HG03520 (cell line): ENCODE results near the gene FGD4.
A peak's percentile ranks its signal among the peaks of the same experiment; 100 is the strongest.

Source experiments
- ATAC-seq: cut with Tn5 transposase; IDR thresholded peaks from one replicate; pipeline ENCODE4 v1.9.1; 2021; ENCODE audit warnings: mild to moderate bottlenecking, moderate library complexity; ENCODE audit not compliant: unreplicated experiment

Gene FGD4

DNA sequence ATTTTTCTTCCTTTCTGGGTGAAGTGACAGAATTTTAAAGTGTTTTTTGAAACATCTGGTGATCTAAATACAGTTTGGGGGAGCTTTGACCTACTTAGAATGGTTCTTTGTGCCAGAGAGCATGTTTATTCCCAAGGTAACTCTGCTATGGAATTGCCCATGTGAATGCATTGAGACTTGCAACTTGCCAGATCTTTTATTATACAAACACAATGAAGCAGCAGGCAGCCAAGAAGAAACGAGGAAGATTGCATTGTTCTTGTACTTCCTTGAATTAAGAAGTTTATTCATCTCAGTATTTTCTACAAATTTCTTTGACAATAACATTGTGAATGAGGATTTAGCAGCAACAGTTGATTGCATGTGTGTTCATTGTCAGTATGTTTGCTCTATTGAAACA, 55.5 kb downstream of the FGD4 start:
- no peak for ATAC-seq

DNA sequence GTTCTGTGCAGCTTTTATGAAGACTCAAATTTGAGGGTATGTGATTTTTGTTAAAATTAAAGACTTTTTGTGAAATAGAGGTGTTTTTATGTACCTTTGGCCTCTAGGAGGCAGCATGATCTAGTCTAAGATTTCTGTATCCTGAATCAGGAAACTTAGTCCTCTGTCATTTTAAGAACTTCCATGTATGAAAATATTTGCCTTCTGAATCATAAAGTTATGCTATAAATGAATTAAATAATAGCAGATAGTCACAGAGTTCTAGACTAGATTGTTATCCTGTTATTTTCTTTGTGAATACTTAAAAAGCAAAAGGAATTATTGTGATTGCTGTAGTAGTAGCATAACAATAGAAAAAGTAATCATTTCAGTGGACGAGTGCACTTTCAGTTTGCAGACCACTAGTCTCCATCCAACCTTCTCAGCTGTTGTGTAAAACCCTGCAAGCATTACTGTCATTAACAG, 56.3 kb downstream of the FGD4 start:
- ATAC-seq: no peak

DNA sequence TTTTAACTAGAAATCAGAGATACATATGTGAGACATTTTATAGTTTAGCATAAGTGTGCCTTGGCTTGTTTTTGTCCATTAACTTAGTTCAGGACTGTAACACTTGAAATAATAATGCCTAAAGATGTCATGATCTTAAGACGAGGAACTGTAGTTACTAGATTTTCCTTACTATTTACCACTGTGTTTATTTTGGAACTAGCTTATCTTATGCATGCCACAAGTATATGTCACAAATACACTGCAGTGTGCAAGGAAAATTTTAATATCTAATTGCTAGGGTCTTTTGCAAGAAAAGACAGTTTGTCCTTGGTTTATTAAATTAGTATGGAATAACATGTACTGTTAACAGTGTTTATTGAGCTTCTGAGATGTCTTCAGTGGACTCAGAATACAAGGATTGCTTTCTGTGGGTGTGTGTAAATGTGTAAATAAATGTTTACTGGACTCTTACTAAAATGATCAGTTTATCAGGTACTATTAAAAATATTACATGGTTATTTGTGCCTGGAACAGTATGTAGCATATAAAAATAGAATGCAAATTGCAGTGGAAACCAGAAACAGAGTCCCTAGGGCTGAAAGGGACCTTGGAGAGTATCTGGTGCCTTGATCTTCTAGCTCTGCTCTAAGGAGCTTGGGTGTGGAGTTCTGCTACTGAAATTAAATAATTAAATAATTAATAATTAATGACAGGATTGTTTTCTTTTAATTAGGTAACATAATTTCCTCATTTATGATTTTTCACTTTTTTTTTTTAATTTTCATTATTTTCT, 58.1 kb downstream of the FGD4 start:
- no peak for ATAC-seq

DNA sequence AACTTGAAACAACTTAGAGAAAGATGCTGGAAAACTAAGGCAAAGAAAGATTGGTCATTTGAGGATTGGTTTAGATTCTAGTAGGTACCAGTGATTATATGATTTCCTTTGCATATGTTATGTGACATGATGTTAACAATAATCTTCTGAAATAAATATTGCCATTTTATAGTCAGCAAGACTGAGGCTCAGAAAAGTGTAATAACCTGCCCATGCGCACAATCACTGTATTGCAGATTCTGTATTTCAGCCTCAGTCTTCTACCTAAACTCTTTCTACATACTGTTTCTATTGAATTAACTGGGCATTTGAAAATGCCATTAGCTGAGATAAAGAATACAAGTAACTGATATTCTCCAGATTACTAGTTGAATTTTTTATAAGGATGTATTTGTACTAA, 61.3 kb downstream of the FGD4 start:
- ATAC-seq: no peak

DNA sequence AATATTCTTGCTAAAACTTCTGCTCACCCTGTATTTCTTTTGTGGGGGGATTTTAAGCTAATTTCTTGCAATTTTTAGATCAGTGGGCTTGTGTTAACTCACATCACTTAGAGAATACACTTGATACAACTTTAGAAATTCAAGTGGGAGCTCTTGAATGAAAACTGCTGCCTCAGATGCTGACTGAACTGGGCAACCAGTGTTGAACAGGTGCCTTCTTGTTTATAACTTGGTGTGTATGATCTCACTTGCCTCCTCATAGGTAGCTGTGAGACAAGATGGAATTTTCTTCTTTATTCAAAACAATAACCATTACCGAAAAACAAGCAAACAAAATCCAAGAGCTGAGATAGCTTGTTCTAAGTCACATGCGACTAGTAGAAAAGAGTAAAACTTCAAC, 63.5 kb downstream of the FGD4 start:
- no peak for ATAC-seq

DNA sequence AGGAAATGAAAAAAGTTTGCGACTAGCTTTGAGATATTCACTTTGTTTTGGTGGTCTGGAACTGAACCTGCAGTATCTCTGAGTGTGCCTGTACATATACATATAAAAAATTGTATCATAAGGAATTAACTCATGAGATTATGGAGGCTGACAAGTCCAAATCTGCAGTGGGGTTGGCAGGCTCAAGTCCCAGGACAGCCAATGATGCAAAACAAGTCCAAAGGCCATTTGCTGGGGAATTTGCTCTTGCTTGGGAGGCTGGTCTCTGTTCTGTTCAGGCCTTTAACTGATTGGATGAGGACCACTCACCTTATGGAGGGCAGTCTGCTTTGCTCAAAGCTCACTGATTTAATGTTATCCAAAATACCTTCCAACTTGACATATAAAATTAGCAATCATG, 66.8 kb downstream of the FGD4 start:
- ATAC-seq: no peak

DNA sequence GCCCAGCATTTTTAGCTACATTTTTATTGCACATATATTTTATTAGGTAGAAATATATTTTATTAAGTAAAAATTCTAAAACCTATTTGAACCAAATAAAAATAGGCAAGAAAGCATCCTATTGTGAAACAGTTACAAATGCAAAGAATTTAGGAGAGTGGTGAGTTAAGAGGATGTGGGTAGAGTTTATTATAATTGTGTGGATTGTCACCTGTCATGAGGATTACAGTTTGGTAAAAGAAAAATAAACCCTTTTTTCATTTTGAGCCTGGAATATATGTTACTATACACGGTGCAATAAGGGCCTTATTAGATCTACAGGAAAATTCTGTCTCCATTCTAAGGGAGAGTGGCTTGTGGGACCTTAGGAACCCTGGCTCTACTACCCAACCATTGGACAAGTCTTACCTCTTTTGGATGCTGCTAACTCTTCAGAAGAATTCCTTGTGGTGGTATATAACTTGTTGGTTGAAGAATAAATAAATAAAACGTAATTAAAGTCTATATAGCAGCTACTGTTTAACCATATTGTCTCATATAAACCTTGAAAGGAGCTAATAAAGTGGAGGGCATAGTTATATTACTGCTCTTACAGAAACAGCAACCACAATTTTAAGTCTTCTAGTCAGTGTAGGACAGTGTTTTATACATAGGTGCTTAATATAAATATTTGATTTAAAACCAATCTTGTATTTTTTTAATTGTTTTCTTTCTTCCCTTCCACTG, 67.8 kb downstream of the FGD4 start:
- ATAC-seq: no peak

DNA sequence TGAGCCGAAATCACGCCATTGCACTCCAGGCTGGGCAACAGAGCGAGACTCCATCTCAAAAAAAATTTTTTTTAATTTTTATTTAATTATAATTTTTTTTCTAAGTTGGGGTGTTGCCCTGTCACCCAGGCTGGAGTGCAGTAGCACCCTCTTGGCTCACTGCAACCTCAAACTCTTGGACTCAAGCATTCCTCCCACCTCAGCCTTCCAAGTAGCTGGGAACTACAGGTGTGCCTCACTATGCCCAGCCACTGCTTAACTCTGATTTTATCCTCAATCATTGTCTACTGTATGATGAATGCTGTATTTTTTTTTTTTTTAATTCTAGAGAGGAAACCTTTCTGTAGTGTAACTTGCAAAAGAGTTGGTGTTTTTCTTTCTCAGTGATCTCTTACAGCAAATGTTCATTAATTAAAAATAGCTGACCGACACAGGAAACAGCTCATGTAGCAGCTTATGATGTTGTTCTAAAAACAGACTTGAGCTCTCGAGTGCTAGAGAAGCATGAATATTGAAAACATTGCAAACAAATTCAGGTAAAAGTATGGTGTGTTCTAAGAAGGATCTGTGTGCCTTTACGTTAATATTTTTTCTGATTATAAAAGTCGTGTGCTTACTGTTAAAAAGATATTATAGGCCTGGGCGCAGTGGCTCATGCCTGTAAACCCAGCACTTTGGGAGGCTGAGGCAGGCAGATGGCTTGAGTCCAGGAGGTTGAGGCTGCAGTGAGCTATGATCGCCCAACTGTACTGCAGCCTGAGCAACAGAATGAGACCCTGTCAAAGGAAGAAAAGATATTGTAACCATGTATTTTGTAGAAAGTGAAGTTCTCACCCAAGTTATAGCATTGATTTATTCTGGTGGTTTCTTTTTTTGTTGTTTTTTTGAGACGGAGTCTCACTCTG, 68.9 kb downstream of the FGD4 start:
- no peak for ATAC-seq

DNA sequence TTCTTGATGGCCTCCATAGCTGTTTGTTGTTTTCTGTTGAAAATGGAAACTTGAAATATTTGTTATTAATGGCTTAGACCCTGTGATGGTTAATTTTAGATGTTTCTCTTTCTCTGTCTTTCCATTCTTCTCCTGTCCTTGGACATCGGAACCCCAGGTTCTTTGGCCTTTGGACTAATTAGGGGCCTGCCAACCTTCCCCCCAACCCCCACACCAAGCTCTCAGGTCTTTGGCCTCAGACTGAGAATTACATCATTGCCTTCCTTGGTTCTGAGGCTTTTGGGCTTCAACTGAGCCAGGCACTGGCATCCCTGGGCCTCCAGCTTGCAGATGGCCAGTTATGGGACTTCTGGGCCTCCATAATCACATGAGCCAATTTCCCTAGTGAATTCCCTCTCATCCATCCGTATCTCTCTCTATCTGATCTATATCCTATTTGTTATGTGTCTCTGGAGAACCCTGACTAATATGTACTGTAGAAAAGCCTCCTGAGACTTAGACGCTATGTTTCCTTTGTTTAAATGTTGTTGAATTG, 71.6 kb downstream of the FGD4 start:
- ATAC-seq: no peak

DNA sequence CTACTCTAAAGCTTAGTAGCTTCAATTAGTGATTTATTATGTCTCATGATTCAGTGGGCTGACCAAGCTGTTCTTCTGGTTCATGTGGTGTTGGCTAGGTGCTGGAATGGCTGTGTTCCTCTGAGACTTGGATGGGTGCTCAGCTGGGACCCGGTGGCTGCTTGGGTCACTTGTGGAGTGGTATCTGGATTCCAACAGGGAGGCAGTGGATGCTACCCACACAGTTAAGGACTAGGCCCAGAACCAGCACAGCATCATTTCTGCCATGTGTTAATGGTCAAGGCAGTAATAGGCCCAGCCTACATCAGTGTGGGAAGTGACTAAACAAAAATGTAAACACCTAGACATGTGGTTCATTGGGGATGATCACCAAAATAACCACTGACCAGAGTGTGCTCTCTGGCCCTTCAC, 72.2 kb downstream of the FGD4 start:
- no peak for ATAC-seq

DNA sequence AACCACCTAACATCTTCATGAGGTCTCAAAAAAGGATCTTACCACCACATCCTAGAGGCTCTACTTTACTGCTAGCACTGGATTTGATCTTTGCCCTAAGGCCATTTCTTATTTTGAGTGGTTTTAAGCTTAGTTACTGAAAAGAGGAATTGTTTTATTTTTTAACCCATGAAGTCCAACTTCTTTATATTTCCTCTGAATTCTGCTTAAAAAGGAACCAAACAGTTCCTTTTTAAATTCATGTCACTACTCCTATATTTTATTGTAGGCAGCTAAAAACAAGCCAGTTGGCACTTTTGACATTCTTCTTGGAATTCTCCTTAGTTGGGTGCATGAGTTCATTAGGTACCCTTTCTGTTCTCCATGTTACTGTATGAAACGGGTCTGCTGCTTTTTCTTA, 76.4 kb downstream of the FGD4 start:
- ATAC-seq: no peak

DNA sequence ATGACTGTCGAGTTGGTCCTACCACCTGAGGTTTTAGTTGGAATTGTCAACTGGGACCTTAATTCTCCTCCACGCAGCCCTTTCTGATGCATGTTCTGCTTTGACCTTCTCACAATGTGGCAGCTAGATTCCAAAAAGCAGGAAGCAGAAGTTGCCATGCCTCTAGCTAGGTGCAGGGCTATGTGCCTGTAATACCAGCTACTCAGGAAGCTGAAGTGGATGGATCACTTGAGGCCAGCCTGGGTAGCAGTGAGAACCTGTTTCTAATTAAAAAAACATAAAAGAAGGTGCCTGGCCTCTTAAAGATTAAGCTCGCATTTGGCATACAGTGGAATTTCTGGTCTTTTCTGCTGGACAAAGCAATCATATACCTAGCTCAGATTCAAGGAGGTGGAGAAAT, 77.1 kb downstream of the FGD4 start:
- no peak for ATAC-seq

DNA sequence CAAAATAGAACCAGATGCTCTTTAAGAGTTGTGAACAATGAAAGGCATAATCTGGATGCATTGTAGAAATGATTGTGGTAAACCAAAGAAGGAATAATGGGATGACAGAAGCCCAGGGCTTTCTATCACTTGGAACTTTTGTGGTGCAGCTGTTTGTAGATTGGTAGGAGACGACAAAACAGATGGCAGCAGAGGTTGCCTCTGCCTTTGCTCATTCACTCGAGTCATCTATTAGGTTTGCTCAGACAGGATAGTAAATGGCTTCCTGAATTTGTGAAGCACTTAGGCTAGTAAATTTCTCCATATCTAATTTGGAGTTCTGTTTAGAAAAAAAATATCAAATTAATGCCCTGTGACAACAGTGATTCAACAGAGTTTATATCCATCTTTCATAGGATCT, 78.4 kb downstream of the FGD4 start:
- no peak for ATAC-seq

DNA sequence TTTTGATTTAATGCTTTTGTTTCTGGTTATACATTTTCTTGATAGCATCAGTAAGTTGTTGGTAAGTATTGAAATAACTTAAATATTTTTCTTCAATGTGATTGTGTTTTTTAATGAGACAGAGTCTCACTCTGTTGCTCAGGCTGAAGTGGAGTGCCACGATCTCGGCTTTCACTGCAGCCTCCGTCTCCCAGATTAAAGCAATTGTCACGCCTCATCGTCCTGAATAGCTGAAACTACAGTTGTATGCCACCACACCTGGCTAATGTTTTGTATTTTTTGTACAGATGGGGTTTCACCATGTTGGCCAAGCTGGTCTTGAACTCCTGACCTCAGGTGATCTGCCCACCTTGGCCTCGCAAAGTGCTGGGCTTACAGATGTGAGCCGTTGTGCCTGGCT, 78.8 kb downstream of the FGD4 start:
- no peak for ATAC-seq

DNA sequence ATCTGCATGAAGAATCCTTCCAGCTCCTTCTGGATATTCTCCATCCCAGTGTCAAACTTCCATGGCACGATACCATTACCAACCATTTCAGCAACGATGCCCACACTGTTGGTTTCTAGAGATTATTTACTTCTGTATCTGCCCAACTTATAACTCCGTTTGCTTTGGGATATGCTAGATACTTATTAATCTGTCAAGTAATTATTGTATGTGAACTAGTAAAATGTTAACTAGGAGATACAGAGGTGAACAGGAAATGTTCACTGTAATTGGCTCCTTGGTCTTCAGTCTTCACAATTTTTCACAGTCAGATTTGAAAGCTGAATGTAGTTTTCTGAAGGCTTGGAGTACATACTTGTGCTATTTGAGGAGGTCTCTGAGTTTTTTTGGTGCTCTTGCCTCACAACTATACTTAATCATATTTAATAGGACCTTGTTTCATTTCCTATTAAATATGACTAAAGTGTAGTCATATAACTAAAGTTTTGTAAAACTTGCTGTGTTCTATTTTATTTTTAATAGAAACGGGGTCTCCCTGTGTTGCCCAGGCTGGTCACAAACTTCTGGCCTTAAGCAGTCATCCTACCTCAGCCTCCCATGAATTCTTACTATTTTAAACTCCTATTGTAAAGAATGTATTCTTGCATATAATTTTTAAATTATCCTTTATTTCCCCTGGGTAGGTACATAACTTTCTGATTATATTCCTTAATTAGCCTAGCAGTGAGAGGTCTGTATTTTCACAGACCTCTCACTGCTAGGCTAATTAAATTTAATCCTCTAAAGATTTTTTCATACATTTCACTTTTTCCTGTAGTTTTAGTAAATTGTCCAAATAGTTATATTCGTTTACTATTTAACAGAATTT, 79.7 kb downstream of the FGD4 start:
- no peak for ATAC-seq

DNA sequence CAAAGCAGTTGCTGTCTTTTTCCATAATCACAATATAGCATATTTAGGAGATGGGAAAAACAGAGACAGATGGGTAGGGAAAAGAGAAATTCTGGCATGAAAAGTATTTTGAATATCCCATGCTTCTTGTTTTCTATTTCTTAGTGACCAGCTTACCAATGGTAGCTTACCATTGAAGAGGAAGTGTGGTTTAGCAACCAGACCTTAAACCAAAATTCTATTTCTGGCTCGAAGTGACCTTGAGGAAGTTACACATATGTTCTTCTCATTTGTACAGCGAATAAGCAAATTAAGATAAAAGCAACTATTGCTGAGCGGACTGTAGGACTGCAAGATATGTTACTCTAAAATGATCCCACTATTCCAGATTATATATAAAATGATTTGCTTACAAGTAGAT, 82.9 kb downstream of the FGD4 start:
- ATAC-seq: peak; percentile 69

DNA sequence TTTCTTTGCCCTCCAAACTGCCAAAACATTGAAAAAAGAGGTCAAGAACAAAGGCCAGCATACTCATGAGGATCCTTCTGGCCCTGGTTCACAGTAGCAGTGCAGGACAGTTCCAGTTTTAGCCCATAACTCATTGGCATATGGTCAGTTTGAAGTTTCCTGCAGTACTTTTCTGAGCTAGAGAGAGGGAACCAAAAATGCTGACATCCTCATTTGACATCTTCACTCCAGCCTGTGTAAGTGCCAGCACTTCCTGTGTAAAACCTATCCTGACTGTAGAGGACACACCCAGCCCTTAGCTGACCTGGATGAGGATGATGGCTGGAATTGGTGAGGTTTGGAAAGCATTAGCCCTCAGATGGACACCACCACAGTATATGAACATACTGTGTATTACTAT, 84.1 kb downstream of the FGD4 start:
- no peak for ATAC-seq

DNA sequence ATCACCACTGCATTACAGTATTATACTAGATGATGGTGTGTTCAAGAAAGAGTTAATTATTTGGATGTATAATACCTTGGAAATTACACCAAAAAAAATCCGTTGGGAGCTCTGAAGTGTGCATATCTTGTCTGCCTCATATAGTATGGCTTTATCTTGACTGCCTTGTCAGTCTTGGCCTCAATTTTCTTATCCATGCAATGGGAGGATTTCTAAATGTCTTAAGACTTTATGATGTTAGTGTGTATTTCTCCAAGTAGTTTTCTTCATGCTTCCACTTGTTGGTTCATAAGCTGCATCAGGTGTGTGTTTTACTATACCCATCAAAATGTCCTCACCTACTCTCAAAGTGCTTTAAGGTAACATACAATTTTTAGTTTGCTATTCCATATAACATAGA, 84.6 kb downstream of the FGD4 start:
- ATAC-seq: no peak

DNA sequence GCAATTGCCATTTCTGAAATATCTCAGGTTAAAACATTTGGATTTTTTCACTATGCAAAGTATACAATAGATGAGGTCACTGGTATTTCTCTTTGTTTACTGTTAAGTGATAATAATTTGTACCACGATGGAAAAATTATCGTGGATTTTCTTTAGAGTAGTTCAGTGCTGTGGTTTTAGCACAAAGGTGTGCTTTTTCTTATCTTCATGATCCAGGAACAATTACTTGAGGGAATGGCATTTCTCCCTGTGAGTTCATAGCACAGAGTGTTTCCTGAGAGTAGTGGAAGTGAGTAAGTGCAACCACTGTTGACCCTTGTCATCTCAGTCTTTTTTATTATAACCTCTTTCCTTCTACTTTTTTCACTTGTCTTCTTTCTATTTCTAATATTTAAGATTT, 86.8 kb downstream of the FGD4 start:
- ATAC-seq: no peak

DNA sequence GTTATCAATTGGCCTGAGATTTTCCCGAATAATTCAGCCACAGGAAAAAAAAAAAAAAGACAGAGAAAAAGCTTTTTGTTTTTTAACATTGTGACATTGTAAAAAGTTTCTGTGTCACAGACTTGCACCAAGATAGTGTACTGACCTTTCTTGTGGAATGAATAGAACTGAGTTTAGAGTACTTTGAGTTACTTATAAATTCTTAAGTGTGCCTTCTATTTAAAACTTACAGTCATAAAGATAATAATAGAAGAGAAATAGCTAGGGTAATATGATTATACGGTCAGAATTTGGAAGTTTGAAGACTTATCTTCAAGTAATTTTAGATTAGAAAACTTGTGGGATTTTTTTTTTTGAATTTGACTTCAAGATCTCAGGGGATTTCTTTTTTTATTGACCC, 88.8 kb downstream of the FGD4 start:
- no peak for ATAC-seq
